Measurements from ENCODE around the gene PPP1R16B.
"Not testable (repeated sequence)": the region's sequence is repeated elsewhere in the genome, so short reads cannot be mapped to it uniquely, and the experiment has no call there.

PPP1R16B gene

GRCh38 chr20:38791940-38792339 lies 13.6 kb upstream of the PPP1R16B start:
- DNase-seq (ENCODE audit: low spot score): no peak

- not testable (repeated sequence) for DNase-seq (ENCODE audit: low spot score)
Measured at GRCh38 chr20:38794057-38794456, 11.4 kb upstream of the PPP1R16B start.

GRCh38 chr20:38798266-38798665 lies 7.2 kb upstream of the PPP1R16B start:
- DNase-seq (ENCODE audit: low spot score): no peak

GRCh38 chr20:38799203-38799602 lies 6.3 kb upstream of the PPP1R16B start:
- DNase-seq (ENCODE audit: low spot score): no peak

GRCh38 chr20:38800882-38801281 lies 4.6 kb upstream of the PPP1R16B start:
- no peak for DNase-seq (ENCODE audit: low spot score)

- no peak for DNase-seq (ENCODE audit: low spot score)
Measured at GRCh38 chr20:38804221-38804620, 1.3 kb upstream of the PPP1R16B start.

GRCh38 chr20:38804682-38805501 lies 605 bp upstream of the PPP1R16B start:
- DNase-seq (ENCODE audit: low spot score): no peak

GRCh38 chr20:38805958-38806854 lies 709 bp downstream of the PPP1R16B start:
- no peak for DNase-seq (ENCODE audit: low spot score)

GRCh38 chr20:38806855-38807655 lies 1.6 kb downstream of the PPP1R16B start:
- DNase-seq (ENCODE audit: low spot score): no peak

- no peak for DNase-seq (ENCODE audit: low spot score)
Measured at GRCh38 chr20:38809942-38810341, 4.4 kb downstream of the PPP1R16B start.

- no peak for DNase-seq (ENCODE audit: low spot score)
Measured at GRCh38 chr20:38810926-38811630, 5.6 kb downstream of the PPP1R16B start.

- no peak for DNase-seq (ENCODE audit: low spot score)
Measured at GRCh38 chr20:38811769-38812168, 6.3 kb downstream of the PPP1R16B start.

GRCh38 chr20:38812182-38812581 lies 6.7 kb downstream of the PPP1R16B start:
- DNase-seq (ENCODE audit: low spot score): no peak

GRCh38 chr20:38812709-38813573 lies 7.4 kb downstream of the PPP1R16B start:
- DNase-seq (ENCODE audit: low spot score): no peak

GRCh38 chr20:38813574-38813962 lies 8.1 kb downstream of the PPP1R16B start:
- DNase-seq (ENCODE audit: low spot score): not testable (repeated sequence)

- no peak for DNase-seq (ENCODE audit: low spot score)
Measured at GRCh38 chr20:38815446-38815845, 9.9 kb downstream of the PPP1R16B start.

GRCh38 chr20:38818113-38819065 lies 12.9 kb downstream of the PPP1R16B start:
- no peak for DNase-seq (ENCODE audit: low spot score)

GRCh38 chr20:38825571-38825900 lies 20.0 kb downstream of the PPP1R16B start:
- no peak for DNase-seq (ENCODE audit: low spot score)

GRCh38 chr20:38825901-38826625 lies 20.6 kb downstream of the PPP1R16B start:
- DNase-seq (ENCODE audit: low spot score): peak; percentile 62
